ENCODE results near the gene CATSPERE.

- TF ChIP-seq CTCF (IDR thresholded peaks at IDR 0.05) (no peak), EZH2phosphoT487 (IDR thresholded peaks at IDR 0.05) (no peak), EZH2 (IDR thresholded peaks at IDR 0.05) (no peak)
Measured at GRCh38 chr1:244615301-244615700, 154.2 kb downstream of the CATSPERE start.

All from neural progenitor cell (in vitro differentiated cells).